ENCODE data around the gene PRDM7. TPM values are rescaled to one million over a fixed set of nuclear protein-coding genes. Genes with fewer than 3 reads are reported as not detected.

The PRDM7 gene
- total and polyA plus RNA-seq, 2 donors (not counting 1 experiment from before 2014, with no cell fraction given) = not detected

DNA sequence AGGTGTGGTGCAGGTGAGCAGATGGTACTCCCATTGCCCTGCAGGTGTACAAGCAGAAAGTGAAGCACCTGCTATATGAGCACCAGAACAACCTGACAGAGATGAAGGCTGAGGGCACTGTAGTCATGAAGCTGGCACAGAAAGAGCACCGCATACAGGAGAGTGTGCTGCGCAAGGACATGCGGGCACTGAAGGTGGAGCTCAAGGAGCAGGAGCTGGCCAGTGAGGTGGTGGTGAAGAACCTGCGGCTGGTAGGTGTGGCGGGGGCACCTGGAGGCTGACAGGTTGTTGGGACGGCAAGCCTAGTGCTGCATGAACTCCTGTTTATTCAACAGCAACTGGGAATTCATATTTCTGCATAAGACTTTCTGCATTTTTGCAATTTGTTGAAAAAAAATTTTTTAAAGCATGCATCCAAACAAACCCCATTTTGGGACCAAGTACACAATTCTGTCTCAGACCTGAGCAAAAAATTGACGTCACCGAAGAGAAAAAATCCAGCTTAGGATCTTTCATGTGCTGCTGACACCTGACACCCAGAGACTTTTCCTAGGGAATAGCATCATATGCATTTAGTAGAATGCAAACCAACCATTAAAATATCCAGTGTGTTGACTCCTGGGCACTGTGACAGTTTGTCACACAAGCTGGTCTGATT is 44.3 kb downstream of the PRDM7 start:
- Histone ChIP-seq H3K9ac (ENCODE audit: low read length) (no peak overlapping the region), H2AFZ (ENCODE audit: insufficient read depth, low read depth, low read length, poor library complexity, severe bottlenecking) (no peak overlapping the region), H3K79me2 (ENCODE audit: control insufficient read depth, insufficient read depth, low read length) (no peaks in the 10 kb centered on the region), H3K27ac (ENCODE audit: low read length in 2 of 2) (no peak overlapping the region), H3K27me3 (replicated peaks in 1 of 4; ENCODE audit: control extremely low read depth in 1 of 4, control insufficient read depth in 3 of 4, insufficient read depth in 4 of 4, low read length in 3 of 4) (no peaks in the 10 kb centered on the region), H3K36me3 (replicated peaks in 1 of 2; ENCODE audit: control extremely low read depth in 1 of 2, control insufficient read depth in 1 of 2, extremely low read depth in 1 of 2, insufficient read depth in 2 of 2, low read length in 1 of 2) (peaks cover 0 to 6% of the 10 kb centered on the region in 2 experiments), H3K4me1 (ENCODE audit: control insufficient read depth in 2 of 2, insufficient read depth in 2 of 2, low read length in 2 of 2) (no peaks in the 10 kb centered on the region), H3K4me2 (replicated peaks; ENCODE audit: low read depth, low read length, poor library complexity, severe bottlenecking) (no peak overlapping the region), H3K4me3 (ENCODE audit: control extremely low read depth in 1 of 5, extremely low read depth in 1 of 5, insufficient read depth in 1 of 5, low read depth in 2 of 5, low read length in 4 of 5) (no peak overlapping the region), H4K20me1 (ENCODE audit: control insufficient read depth, insufficient read depth, low read length, poor library complexity, severe bottlenecking) (no peaks in the 10 kb centered on the region), H3K9me3 (ENCODE audit: control extremely low read depth in 1 of 3, control insufficient read depth in 2 of 3, insufficient read depth in 1 of 3, low read length in 2 of 3) (no peaks in the 10 kb centered on the region)
- ChIA-PET CTCF (interaction anchor here (1.1 kb wide), 1 partner anchor 13 kb away, joined by 3 read pairs; the partner anchor contains the start of gene DBNDD1), POLR2A (no interaction called here)
- no peaks in the 10 kb centered on the region for H3K27me3 Mint-ChIP-seq
- H3K27ac Mint-ChIP-seq = no peak overlapping the region
- no peak for DNase-seq
- intact Hi-C loops (cut with micrococcal nuclease) = no loop called here
- no peak overlapping the region for H3K4me3 Mint-ChIP-seq
- no peaks in the 10 kb centered on the region for H3K4me1 Mint-ChIP-seq
- 95% methylated on average over 7 of the region's 8 CpGs for WGBS (ENCODE audit: insufficient coverage)
- no peak for ATAC-seq (ENCODE audit: low read depth)
- H3K9me3 Mint-ChIP-seq (ENCODE audit: insufficient read depth) = no peaks in the 10 kb centered on the region
- no peak for TF ChIP-seq EZH2 (IDR thresholded peaks at IDR 0.05; ENCODE audit: borderline replicate concordance, insufficient read depth, low read depth, low read length, poor library complexity, severe bottlenecking)
- TF ChIP-seq, protein P1, sequence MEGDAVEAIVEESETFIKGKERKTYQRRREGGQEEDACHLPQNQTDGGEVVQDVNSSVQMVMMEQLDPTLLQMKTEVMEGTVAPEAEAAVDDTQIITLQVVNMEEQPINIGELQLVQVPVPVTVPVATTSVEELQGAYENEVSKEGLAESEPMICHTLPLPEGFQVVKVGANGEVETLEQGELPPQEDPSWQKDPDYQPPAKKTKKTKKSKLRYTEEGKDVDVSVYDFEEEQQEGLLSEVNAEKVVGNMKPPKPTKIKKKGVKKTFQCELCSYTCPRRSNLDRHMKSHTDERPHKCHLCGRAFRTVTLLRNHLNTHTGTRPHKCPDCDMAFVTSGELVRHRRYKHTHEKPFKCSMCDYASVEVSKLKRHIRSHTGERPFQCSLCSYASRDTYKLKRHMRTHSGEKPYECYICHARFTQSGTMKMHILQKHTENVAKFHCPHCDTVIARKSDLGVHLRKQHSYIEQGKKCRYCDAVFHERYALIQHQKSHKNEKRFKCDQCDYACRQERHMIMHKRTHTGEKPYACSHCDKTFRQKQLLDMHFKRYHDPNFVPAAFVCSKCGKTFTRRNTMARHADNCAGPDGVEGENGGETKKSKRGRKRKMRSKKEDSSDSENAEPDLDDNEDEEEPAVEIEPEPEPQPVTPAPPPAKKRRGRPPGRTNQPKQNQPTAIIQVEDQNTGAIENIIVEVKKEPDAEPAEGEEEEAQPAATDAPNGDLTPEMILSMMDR (IDR thresholded peaks at IDR 0.05) = no peak

DNA sequence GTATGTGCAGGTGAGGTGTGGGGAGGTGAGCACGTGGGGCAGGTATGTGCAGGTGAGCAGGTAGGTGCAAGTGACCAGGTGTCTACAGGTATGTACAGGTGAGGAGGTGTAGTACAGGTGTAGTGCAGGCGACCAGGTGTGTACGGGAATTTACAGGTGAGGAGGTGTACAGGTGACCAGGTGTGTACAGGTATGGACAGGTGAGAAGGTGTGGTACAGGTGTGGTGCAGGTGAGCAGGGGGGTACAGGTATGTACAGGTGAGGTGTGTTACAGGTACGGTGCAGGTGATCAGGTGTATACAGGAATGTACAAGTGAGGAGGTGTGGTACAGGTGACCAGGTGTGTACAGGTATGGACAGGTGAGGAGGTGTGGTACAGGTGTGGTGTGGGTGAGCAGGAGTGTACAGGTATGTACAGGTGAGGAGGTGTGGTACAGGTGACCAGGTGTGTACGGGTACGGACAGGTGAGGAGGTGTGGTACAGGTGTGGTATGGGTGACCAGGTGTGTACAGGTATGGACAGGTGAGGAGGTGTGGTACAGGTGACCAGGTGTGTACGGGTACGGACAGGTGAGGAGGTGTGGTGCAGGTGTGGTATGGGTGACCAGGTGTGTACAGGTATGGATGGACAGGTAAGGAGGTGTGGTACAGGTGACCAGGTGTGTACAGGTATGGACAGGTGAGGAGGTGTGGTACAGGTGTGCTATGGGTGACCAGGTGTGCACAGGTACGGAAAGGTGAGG is 45.0 kb downstream of the PRDM7 start:
- H3K9me3 ChIP-seq (ENCODE audit: control extremely low read depth in 1 of 3, control insufficient read depth in 2 of 3, insufficient read depth in 1 of 3, low read length in 2 of 3) = no peaks in the 10 kb centered on the region
- Mint-ChIP-seq H3K27me3 (no peaks in the 10 kb centered on the region), H3K9me3 (ENCODE audit: insufficient read depth) (no peaks in the 10 kb centered on the region), H3K4me1 (no peaks in the 10 kb centered on the region), H3K27ac (peak overlapping the region; percentile 15), H3K4me3 (no peak overlapping the region)
- H3K4me3 ChIP-seq (ENCODE audit: control extremely low read depth in 1 of 5, extremely low read depth in 1 of 5, insufficient read depth in 1 of 5, low read depth in 2 of 5, low read length in 4 of 5) = no peak overlapping the region
- ATAC-seq (ENCODE audit: low read depth) (no peak), DNase-seq (no peak)
- H3K4me1 ChIP-seq (ENCODE audit: control insufficient read depth in 2 of 2, insufficient read depth in 2 of 2, low read length in 2 of 2) = no peaks in the 10 kb centered on the region
- 97% methylated on average over 9 of the region's 9 CpGs for WGBS (ENCODE audit: insufficient coverage)
- no peaks in the 10 kb centered on the region for H3K79me2 ChIP-seq (ENCODE audit: control insufficient read depth, insufficient read depth, low read length)
- peaks cover 0 to 6% of the 10 kb centered on the region in 2 experiments for H3K36me3 ChIP-seq (replicated peaks in 1 of 2; ENCODE audit: control extremely low read depth in 1 of 2, control insufficient read depth in 1 of 2, extremely low read depth in 1 of 2, insufficient read depth in 2 of 2, low read length in 1 of 2)
- H3K27me3 ChIP-seq (replicated peaks in 1 of 4; ENCODE audit: control extremely low read depth in 1 of 4, control insufficient read depth in 3 of 4, insufficient read depth in 4 of 4, low read length in 3 of 4) = no peaks in the 10 kb centered on the region
- no peak for TF ChIP-seq EZH2 (IDR thresholded peaks at IDR 0.05; ENCODE audit: borderline replicate concordance, insufficient read depth, low read depth, low read length, poor library complexity, severe bottlenecking)
- TF ChIP-seq, protein P1 (IDR thresholded peaks at IDR 0.05) = no peak
- no peaks in the 10 kb centered on the region for H4K20me1 ChIP-seq (ENCODE audit: control insufficient read depth, insufficient read depth, low read length, poor library complexity, severe bottlenecking)
- no peak overlapping the region for H3K4me2 ChIP-seq (replicated peaks; ENCODE audit: low read depth, low read length, poor library complexity, severe bottlenecking)
- H3K9ac ChIP-seq (ENCODE audit: low read length) = no peak overlapping the region
- ChIA-PET CTCF (no interaction called here), POLR2A (no interaction called here)
- intact Hi-C loops (cut with micrococcal nuclease) = no loop called here
- H2AFZ ChIP-seq (ENCODE audit: insufficient read depth, low read depth, low read length, poor library complexity, severe bottlenecking) = no peak overlapping the region
- no peak overlapping the region for H3K27ac ChIP-seq (ENCODE audit: low read length in 2 of 2)

All from B cell (primary cell).